Fibroblast of villous mesenchyme (primary cell): Measurements from ENCODE around the gene PGC. TPM values are rescaled to one million over a fixed set of nuclear protein-coding genes. Genes with fewer than 3 reads are reported as not detected.

ENCODE experiments used
- DNase-seq: peaks from one replicate; pipeline ENCODE4 v3.0.0-alpha.2; 2010; ENCODE audit warnings: low read depth
- H3K4me3 ChIP-seq: 2 replicates; pipeline ENCODE4 v1.5.1; 2011; ENCODE audit warnings: low read depth, mild to moderate bottlenecking, low read length
- small RNA-seq: library from RNA; depleted of rRNA; stranded (forward); fragments of <200 nt; gene quantifications from one replicate; pipeline ENCODE3, GENCODE V24; 2012
- total RNA-seq: library from RNA; depleted of rRNA; stranded (reverse); fragments of >200 nt; gene quantifications from 2 replicates; pipeline ENCODE4 v1.2.3, GENCODE V29; 2012
- TF ChIP-seq, protein P1 (sequence below): IDR thresholded peaks from 2 replicates; pipeline ENCODE4 v1.5.1; 2012; ENCODE audit warnings: low read depth, mild to moderate bottlenecking, low read length; ENCODE audit not compliant: insufficient read depth

The PGC gene
- total RNA-seq, 1 donor = not detected

DNA sequence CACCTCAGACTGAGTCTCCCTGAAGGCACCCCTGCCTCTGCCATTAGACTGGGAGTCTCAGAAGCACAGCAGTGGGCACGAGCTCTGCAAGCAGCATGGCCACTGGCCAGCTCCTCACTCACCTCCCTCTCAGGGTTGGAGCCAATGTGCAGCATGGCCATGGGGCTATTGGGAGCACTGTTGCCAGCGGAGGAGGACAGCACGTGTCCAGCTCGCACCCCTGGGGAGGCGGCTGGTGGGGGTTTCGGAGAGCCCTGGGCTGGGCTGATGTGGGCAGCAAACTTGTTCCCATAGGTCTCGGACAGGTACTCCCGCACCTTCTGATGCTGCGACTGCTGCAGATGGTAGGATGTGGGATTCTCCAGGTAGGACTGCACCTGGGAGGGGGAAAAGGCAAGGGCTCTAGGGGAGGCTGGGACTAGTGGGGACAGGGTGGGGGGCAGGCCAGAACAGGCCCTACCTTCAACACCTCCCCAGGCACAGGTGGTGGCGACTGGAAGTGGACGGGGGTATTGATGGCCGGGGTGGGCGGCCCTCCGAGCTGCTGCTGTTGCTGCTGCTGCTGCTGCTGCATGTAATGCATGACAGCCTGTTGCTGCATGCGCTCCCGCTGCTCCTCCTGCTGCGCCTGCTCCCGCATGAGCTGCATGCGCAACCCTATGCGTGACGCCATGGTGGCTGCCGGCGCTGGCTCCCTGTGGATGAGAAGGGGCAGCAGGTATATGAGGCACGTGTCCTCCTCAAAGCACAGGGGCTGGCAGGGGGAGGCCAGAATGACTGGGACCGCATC is 56.5 kb downstream of the PGC start:
- TF ChIP-seq, protein P1, sequence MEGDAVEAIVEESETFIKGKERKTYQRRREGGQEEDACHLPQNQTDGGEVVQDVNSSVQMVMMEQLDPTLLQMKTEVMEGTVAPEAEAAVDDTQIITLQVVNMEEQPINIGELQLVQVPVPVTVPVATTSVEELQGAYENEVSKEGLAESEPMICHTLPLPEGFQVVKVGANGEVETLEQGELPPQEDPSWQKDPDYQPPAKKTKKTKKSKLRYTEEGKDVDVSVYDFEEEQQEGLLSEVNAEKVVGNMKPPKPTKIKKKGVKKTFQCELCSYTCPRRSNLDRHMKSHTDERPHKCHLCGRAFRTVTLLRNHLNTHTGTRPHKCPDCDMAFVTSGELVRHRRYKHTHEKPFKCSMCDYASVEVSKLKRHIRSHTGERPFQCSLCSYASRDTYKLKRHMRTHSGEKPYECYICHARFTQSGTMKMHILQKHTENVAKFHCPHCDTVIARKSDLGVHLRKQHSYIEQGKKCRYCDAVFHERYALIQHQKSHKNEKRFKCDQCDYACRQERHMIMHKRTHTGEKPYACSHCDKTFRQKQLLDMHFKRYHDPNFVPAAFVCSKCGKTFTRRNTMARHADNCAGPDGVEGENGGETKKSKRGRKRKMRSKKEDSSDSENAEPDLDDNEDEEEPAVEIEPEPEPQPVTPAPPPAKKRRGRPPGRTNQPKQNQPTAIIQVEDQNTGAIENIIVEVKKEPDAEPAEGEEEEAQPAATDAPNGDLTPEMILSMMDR = no peak
- H3K4me3 ChIP-seq = no peak overlapping the region
- DNase-seq = no peak

DNA sequence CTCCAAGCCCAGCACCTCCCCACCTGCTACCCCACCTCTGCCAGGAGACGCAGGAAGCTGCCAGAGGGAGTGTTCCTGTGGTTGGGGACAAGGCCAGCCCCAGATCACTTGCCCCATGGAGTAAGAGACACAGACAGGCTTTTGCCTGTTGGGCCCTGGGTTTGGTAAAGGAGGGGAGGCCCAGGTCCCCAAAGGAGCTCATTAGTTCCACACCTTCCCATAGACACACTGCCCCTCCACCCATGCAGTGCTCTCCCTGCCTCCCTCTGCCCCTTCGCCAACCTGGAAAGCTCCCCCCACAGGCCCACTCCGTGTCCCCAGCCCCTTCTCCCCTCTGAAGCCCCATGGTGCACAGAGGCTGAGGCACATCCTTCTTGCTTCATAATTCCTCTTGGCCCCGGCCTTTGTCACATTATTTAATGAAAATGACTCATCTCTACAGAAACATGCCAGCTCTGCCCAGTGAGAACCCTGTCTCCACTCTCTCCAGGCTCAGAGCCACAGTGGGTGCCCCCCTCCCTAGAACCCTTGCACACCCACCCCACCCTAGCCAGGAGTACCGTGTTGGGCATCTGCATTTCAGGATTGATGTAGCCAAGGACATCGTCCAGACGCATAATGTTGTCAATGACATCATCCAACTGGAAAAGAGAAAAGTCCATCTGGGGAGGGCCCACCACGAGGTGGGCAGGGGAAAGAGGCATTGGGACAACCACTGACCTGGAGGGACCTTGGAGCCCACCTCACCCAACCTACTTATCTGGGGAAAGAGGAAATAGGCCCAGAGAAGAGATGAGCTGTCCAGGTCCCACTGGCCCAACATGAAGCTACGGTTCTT is 57.8 kb downstream of the PGC start:
- TF ChIP-seq, protein P1 = no peak
- DNase-seq = no peak
- no peak overlapping the region for H3K4me3 ChIP-seq

DNA sequence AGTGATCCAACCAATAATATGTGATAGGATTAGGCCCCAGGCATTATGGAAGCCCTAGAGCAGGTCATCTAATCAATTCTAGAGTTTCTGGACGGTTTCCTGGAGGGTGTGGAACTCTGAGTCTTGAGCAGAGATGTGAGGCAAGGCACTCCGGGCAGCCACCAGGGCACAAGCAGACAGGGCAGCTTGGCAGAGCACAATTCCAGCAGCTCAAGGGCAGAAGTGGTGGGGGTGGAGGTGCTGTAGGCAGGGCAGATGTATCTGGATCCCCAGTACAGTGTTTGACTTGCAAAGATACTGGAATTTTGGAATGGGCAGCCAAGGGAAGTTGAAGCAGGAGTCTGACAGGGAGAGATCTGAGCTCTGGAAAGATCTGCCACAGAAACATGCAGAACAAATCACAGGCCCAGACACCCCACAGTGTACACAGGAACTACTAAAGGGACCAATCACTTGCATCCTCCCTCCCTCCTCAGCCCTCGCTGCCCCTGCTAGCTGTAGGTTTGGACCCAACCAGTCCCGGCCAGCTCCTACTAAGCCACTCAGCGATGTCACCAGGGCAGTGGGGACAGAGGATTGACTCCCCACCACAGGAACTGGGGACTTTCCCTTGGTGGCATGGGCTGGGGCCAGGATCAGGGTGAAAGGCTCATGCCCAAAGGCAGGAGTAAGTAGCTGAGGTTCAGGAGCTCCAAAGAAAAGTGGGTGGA is 58.8 kb downstream of the PGC start:
- no peak overlapping the region for H3K4me3 ChIP-seq
- no peak for DNase-seq
- TF ChIP-seq, protein P1 = no peak

DNA sequence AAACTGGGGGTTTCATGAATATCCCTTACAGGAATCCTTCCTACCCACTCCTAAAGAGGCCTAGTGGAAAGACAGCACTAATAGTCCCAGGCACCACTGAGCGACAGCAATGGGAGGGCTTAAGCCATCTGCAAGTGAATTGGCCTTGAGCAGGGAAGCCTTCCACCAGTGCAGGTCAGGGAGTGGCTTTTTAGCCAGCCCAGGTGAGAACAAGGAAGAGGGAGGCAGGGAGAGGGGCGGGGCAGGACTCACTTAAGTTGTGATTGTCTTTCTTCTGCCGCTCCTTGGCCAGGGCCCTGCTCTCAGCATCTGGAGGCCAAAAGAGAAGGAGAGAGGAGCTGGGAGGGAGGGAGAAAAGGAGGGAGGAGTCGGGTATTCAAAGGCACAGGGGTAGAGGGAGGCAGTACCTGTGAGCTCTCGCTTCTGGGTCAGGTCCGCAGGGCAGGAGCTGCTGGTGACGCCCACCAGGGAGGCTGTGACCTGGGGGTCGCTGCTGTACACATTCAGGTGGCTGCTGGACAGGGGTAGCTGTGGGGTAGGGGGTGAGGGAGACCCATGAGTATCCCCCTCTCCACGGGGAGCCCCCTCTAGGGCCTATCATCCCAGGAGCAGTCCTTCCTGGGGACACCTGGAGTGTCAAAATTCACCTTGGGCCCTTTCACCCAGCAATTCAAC is 59.6 kb downstream of the PGC start:
- no peak for DNase-seq
- no peak overlapping the region for H3K4me3 ChIP-seq
- TF ChIP-seq, protein P1 = no peak

Small RNA genes within 50 kb of the gene (small RNA-seq; reads per million reads assigned to genes)
- gene AL365205.2 = not detected
- gene AL365205.3 = not detected

Other genes starting within 250 kb of the PGC start
- gene FOXP4, start 201.0 kb downstream of the PGC start, total RNA-seq = 2.2 and 4.5 TPM in 2 replicates
- not detected in 2 replicates for gene MDFI, start 108.9 kb downstream of the PGC start, total RNA-seq
- 3.0 and 5.2 TPM in 2 replicates for gene TFEB, start 11.8 kb downstream of the PGC start, total RNA-seq
- 1.3 TPM in 2 replicates for gene FRS3, start 32.5 kb upstream of the PGC start, total RNA-seq
- 0.64 and 0.86 TPM in 2 replicates for gene PRICKLE4, start 33.4 kb upstream of the PGC start, total RNA-seq
- gene TOMM6, start 40.3 kb upstream of the PGC start, total RNA-seq = 67.3 and 70.0 TPM in 2 replicates
- 2.3 and 3.0 TPM in 2 replicates for gene USP49, start 148.0 kb upstream of the PGC start, total RNA-seq
- gene MED20, start 173.7 kb upstream of the PGC start, total RNA-seq = 31.9 and 40.2 TPM in 2 replicates
- 13.2 and 20.7 TPM in 2 replicates for gene BYSL, start 174.1 kb upstream of the PGC start, total RNA-seq
- gene CCND3, start 194.4 kb upstream of the PGC start, total RNA-seq = 25.8 and 42.3 TPM in 2 replicates